D721Med (cell line): Measurements from ENCODE around the gene RPS23.

Experiments used
- DNase-seq: peaks from one replicate; pipeline ENCODE4 v3.0.0; 2011; ENCODE audit warnings: low spot score; ENCODE audit not compliant: insufficient read length
- FAIRE-seq: peaks from 2 replicates; lab custom pipeline; 2011; peaks lifted over from hg19 to GRCh38; lab: Jason Lieb, UNC
- CTCF ChIP-seq: IDR thresholded peaks from 2 replicates; pipeline ENCODE4 v1.5.1; 2012; ENCODE audit warnings: mild to moderate bottlenecking, control low read depth; ENCODE audit not compliant: insufficient read depth; ENCODE audit errors: missing control alignments

The RPS23 gene

GRCh38 chr5:82244854-82245635 lies 33.1 kb downstream of the RPS23 start:
- TF ChIP-seq CTCF: no peak
- DNase-seq (no peak), FAIRE-seq (peak; percentile 86)

GRCh38 chr5:82244151-82244550 lies 34.0 kb downstream of the RPS23 start:
- TF ChIP-seq CTCF: no peak
- FAIRE-seq (peak; percentile 44), DNase-seq (no peak)

- DNase-seq: no peak
- no peak for TF ChIP-seq CTCF
- FAIRE-seq: no peak
These were observed 43.3 kb downstream of the RPS23 start for GRCh38 chr5:82234885-82235284.

- peak; percentile 89 for TF ChIP-seq CTCF
- DNase-seq (peak; percentile 27), FAIRE-seq (peak; percentile 41)
These were observed 52.5 kb downstream of the RPS23 start for GRCh38 chr5:82225525-82226172.
